22Rv1 (cell line): ENCODE results near the gene ZBTB44.

Source experiments
- ZFX ChIP-seq: fragments of 450-650 bp; IDR thresholded peaks from 2 replicates; pipeline ENCODE4 v1.6.1; 2017; ENCODE audit warnings: antibody characterized with exemption, borderline replicate concordance
- TF ChIP-seq, protein P1 (sequence below): fragments of 450-650 bp; IDR thresholded peaks from 2 replicates; pipeline ENCODE4 v1.5.1; 2017; ENCODE audit warnings: mild to moderate bottlenecking

DNA sequence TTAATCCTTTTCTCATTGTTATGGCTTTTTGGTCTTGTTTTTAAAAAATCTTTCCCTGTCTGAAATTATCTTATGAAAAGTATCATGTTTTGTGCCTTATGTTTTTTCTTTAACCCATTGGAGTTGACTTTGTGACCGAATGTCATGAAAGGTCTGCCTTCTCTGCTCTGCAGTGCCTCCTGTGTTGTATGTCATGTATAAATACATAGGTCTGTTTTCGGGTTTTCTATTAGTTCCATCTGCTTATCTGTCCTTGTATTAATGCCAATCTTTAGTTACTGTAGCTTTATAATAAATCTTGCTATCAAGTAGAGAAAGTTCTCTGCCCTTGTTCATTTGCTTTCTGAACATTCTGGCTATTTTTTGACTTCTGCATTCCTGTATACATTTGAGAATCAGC is 73.0 kb downstream of the ZBTB44 start:
- TF ChIP-seq, protein P1, sequence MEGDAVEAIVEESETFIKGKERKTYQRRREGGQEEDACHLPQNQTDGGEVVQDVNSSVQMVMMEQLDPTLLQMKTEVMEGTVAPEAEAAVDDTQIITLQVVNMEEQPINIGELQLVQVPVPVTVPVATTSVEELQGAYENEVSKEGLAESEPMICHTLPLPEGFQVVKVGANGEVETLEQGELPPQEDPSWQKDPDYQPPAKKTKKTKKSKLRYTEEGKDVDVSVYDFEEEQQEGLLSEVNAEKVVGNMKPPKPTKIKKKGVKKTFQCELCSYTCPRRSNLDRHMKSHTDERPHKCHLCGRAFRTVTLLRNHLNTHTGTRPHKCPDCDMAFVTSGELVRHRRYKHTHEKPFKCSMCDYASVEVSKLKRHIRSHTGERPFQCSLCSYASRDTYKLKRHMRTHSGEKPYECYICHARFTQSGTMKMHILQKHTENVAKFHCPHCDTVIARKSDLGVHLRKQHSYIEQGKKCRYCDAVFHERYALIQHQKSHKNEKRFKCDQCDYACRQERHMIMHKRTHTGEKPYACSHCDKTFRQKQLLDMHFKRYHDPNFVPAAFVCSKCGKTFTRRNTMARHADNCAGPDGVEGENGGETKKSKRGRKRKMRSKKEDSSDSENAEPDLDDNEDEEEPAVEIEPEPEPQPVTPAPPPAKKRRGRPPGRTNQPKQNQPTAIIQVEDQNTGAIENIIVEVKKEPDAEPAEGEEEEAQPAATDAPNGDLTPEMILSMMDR, result peak; percentile 36; the same call in 1 of the 2 replicates
- no peak for TF ChIP-seq ZFX
